ENCODE results near the gene POU4F3.

- TF ChIP-seq CTCF (IDR thresholded peaks at IDR 0.05) (no peak), POLR2A (IDR thresholded peaks at IDR 0.05) (no peak)
These were observed 27.0 kb downstream of the POU4F3 start for GRCh38 chr5:146365618-146366017.

Data from transverse colon (tissue), 3 donors.